Skeletal muscle satellite cell (primary cell): ENCODE measurements around the gene KLF6. TPM values are rescaled to one million over a fixed set of nuclear protein-coding genes. Genes with fewer than 3 reads are reported as not detected.

ENCODE experiments used
- H3K27me3 ChIP-seq: 2 replicates; pipeline ENCODE4 v1.7.0; 2013; ENCODE audit warnings: low read length; ENCODE audit not compliant: control insufficient read depth, insufficient read depth
- H3K36me3 ChIP-seq: 2 replicates; pipeline ENCODE4 v1.7.0; 2013; ENCODE audit warnings: mild to moderate bottlenecking, control low read depth, low read length; ENCODE audit not compliant: insufficient read depth
- H3K4me1 ChIP-seq: 2 replicates; pipeline ENCODE4 v1.7.0; 2013; ENCODE audit warnings: low read length; ENCODE audit not compliant: control insufficient read depth, insufficient read depth
- H3K4me2 ChIP-seq: 2 replicates; pipeline ENCODE4 v1.7.0; 2013; ENCODE audit warnings: mild to moderate bottlenecking, low read length
- H3K4me3 ChIP-seq: 2 replicates; pipeline ENCODE4 v1.7.0; 2013; ENCODE audit warnings: low read length
- H3K9ac ChIP-seq: 2 replicates; pipeline ENCODE4 v1.7.0; 2013; ENCODE audit warnings: mild to moderate bottlenecking, low read depth, low read length, moderate library complexity
- H3K9me3 ChIP-seq: replicated peaks from 2 replicates; pipeline ENCODE4 v1.7.0; 2013; ENCODE audit warnings: mild to moderate bottlenecking, control low read depth, low read length
- total RNA-seq: library from RNA; depleted of rRNA; stranded (reverse); fragments of >200 nt; gene quantifications from 2 replicates; pipeline ENCODE4 v1.2.3, GENCODE V29; 2012; rRNA removed

KLF6 gene
- total RNA-seq, result 40.1 and 64.7 TPM in 2 replicates

DNA sequence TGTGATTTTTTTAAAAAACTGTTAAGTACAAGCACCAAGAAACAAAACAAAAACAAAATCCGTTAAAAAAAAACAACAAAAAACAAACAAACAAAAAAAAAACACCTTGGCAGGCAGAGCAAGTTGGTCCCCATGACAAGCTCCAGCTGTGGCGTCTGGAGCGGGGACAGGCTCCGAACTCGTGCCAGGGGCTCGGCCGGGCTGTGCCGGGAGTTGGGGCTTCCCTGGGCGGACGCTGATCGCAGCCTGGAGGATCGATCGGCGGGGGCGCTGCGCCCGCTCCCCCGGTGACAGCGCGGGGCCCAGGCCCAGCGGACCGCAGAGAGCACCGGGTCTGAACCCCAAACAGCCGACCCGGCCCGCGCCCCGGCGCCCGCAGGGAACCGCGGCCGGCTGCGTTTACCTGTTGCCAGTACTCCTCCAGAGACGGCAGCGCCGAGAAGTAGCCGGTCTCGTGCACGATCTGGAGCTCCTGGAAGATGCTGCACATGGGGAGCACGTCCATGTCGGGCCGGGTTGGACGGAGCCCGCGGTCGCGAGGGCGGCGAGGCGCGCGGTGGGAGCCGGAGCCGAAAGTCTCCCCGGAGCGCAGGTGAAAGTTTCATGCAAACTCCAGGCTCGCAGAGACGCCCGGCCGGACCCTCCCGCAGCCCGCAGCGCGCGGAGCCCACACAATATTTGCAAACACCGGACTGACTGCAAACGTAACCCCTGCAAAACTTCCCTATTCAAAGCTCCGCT, at the start of gene KLF6:
Gene KLF6 (minus strand): TSS at position 700 of the 741 bp plus-strand sequence. CDS start 195 bp downstream, at position 505.
- Histone ChIP-seq H3K9ac (peak within 1 kb of the TSS; percentile 98), H3K4me2 (peak within 1 kb of the TSS; percentile 92), H3K36me3 (peaks cover 52% of the 10 kb centered on the region), H3K4me1 (peaks cover 20% of the 10 kb centered on the region), H3K9me3 (no peaks in the 10 kb centered on the region), H3K4me3 (peak within 1 kb of the TSS; percentile 80), H3K27me3 (no peaks in the 10 kb centered on the region)

DNA sequence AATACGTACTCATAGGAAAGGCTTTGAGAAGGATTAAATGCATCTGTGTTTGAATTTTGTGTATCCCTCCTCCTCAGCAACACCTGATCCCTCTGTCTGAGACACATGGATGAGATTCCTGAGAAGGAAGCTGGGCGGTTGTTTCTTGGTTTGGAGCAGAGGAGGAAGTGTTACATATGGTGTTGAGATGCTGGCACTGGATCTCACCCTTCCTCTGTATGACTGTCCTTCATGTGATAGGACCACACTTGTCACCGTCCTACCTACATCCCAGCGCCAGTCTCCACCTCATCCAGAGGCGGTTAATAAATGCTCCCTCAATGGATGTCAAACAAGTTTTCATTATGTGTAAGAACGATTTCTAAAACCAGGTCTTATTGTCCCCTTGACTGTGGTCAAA, 49.4 kb upstream of the KLF6 start:
- H3K4me3 ChIP-seq, result no peak overlapping the region
- no peak overlapping the region for H3K9ac ChIP-seq
- no peak overlapping the region for H3K4me2 ChIP-seq
- H3K4me1 ChIP-seq, result peaks cover 19% of the 10 kb centered on the region
- H3K36me3 ChIP-seq, result no peaks in the 10 kb centered on the region
- H3K27me3 ChIP-seq, result no peaks in the 10 kb centered on the region
- no peaks in the 10 kb centered on the region for H3K9me3 ChIP-seq

DNA sequence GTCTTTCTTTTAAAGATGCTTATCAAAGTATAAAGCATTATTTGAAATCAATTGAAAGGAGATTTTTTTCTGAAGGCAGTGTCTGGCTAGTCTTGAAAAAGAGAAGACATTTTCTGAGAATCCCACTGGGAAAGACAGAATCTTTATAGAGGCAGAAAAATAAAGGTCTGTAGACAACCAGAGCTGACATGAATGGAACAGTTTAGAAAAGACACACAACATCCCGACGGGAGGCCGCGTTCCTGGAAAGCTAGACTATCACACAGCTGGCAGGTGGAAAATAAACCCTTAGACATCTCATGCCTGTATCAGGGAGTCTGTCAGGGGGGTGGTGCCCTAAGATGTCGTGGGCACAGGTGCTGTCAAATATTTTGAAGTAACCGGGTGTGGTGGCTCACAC, 48.0 kb upstream of the KLF6 start:
- no peak overlapping the region for H3K4me3 ChIP-seq

DNA sequence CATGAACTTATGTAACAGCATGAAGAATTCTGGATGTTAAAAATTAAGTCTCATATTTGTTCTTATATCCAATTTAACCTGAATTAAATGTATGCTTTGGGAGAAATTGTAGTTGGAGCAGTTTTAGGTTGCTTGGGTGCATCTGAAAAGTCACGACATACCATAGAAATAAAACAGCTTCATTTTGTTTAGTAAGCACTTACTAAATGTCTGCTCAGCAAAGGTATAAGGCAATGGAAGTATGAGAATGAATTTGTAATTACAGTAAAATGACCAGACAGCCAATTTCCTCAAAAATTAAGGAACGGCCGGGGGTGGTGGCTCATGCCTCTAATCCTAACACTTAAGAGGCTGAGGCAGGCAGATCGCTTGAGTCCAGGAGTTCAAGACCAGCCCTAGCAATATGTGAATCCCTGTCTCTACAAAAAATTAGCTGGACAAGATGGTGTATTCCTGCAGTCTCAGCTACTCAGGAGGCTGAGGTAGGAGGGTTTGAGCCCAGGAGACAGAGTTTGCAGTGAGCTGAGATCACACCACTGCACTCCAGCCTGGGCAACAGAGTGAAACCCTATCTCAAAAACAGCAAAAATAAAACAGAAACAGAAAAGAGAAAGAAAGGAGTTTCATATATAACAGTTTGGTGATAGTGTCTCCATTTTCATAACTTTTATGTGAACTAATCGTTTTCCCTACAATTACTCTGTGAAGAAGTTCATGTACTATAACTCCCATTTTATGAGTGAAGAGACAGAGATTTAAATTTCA, 47.2 kb upstream of the KLF6 start:
- Histone ChIP-seq H3K4me1 (peaks cover 32% of the 10 kb centered on the region), H3K4me3 (no peak overlapping the region), H3K36me3 (no peaks in the 10 kb centered on the region)

More for the DNA sequence above, 48.0 kb upstream of the KLF6 start:
- Histone ChIP-seq H3K36me3 (no peaks in the 10 kb centered on the region), H3K4me1 (peaks cover 30% of the 10 kb centered on the region), H3K27me3 (no peaks in the 10 kb centered on the region), H3K9me3 (no peaks in the 10 kb centered on the region), H3K9ac (no peak overlapping the region), H3K4me2 (no peak overlapping the region)

DNA sequence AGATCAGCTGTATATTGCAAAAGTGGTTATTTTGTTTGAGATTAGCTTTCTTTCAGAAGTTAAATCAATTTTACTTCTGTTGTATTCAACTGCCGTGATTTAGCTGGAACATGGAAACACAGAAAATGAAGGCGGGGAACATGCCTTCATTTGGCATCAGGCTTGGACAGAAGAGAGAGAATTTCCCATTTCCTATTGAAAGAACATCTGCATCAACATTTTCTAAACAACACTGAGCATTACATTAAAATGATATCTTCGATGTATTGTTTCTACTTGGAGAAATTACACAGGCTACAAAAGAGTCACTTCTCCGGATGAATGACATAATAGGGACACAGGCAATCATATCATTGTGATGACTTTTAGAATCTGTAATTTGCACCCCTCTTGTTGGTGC, 46.6 kb upstream of the KLF6 start:
- Histone ChIP-seq H3K36me3 (no peaks in the 10 kb centered on the region), H3K4me3 (no peak overlapping the region), H3K9ac (no peak overlapping the region)

More for the DNA sequence above, 47.2 kb upstream of the KLF6 start:
- H3K9ac ChIP-seq, result no peak overlapping the region
- H3K4me2 ChIP-seq, result no peak overlapping the region
- H3K27me3 ChIP-seq, result no peaks in the 10 kb centered on the region
- H3K9me3 ChIP-seq, result no peaks in the 10 kb centered on the region

DNA sequence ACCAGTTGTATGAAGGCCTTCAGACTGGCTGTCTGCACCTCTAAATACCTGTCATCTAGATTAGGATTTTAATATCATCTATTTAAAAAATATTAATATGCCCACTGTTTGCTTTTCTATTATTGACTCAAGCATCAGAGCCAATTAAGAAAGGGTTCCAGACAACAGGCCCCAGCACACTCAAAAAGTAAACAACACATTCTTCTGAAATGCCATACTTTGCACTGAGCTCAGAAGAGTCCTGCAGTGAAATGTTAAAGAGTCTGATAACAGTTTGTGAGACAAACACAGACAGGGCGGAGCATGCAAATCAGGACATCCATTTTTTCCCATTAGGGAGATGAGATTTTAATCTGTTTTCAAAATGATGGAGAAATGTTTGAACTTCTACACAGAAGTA, 45.9 kb upstream of the KLF6 start:
- no peak overlapping the region for H3K4me2 ChIP-seq
- H3K4me1 ChIP-seq, result peaks cover 42% of the 10 kb centered on the region
- H3K9me3 ChIP-seq, result no peaks in the 10 kb centered on the region
- no peak overlapping the region for H3K4me3 ChIP-seq
- no peak overlapping the region for H3K9ac ChIP-seq
- no peaks in the 10 kb centered on the region for H3K36me3 ChIP-seq
- no peaks in the 10 kb centered on the region for H3K27me3 ChIP-seq

More for the DNA sequence above, 46.6 kb upstream of the KLF6 start:
- peaks cover 36% of the 10 kb centered on the region for H3K4me1 ChIP-seq
- no peaks in the 10 kb centered on the region for H3K9me3 ChIP-seq
- no peaks in the 10 kb centered on the region for H3K27me3 ChIP-seq
- H3K4me2 ChIP-seq, result no peak overlapping the region

DNA sequence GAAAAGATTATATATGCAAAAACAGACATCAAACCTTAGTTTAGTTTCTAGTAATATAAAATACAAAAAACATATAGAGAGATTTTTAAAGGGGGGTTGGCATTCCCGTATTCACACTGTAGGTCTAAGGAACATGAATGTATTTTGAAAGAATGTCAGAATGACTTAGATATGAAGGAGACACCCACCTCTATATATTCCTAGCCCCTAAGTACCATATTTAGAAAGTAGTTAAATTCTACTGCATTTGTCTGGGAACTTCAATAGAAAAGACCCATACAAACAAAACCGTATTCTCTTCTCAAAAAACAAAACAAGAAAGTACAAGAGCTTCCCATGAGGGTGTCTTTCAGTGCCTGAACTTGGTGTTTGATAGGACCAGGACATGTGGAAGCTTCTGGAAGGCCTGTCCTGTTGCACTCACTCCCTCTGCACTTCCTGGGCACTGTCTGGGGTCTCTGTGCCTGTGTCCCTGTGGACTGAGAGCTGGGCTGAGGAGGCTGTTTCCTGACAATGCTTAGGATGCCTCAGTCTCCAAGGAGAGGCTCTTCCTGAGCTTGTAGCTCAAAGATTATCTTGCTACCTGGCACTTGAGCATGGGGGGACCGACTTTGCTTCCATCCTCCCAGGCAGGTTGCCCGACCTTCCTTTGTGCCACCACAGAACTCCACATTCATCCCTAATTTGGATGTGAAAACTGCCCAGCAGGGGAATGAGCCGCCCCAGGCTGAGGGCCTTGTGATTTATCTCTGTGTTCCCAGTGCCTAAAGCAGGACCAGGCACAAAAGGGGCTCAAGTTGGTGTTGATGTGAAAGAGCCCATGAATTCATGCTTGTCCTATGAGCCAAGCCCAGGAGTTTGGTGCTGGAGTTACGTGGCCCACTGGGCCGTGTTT, 44.4 kb upstream of the KLF6 start:
- H3K4me2 ChIP-seq, result peak overlapping the region; percentile 76
- H3K36me3 ChIP-seq, result no peaks in the 10 kb centered on the region
- no peaks in the 10 kb centered on the region for H3K9me3 ChIP-seq
- peaks cover 56% of the 10 kb centered on the region for H3K4me1 ChIP-seq
- H3K27me3 ChIP-seq, result no peaks in the 10 kb centered on the region
- peak overlapping the region; percentile 58 for H3K4me3 ChIP-seq
- peak overlapping the region; percentile 83 for H3K9ac ChIP-seq

DNA sequence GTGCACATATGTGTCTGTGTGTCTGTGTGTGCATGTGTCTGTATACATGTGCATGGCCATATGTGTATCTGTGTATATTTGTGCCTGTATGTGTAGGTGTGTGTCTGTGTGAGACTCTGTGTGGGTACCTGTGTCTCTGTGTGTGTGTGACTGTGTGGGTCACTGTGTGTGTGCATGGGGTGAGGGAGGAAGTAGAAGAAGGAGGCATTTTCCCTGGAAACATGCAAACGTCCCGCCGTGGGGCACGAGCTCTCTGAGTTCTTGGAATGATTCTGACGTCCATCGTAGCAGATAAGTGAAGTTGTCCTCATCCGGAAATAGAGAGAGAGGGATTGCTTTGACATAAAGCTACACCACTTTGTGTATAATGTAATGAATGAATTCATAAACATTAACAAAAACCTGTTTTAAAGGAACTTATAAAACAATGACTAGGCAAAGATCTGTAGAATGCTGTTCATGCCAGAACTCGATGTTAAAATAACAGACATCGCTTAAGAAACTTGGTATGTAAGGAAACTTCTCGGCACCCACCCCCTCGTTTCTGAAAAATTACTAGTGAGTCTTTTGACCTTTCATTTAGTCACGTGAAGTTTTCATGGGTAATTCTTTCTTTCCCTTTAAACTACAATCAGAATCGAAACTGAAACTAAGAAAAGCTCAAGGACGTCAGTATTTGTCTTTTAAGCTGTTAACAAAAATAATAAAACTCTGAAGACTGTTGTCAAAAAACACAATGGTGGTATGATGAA, 43.6 kb upstream of the KLF6 start:
- H3K27me3 ChIP-seq, result no peaks in the 10 kb centered on the region
- no peaks in the 10 kb centered on the region for H3K9me3 ChIP-seq
- H3K36me3 ChIP-seq, result no peaks in the 10 kb centered on the region
- peak overlapping the region; percentile 76 for H3K4me2 ChIP-seq
- peaks cover 56% of the 10 kb centered on the region for H3K4me1 ChIP-seq
- H3K9ac ChIP-seq, result peak overlapping the region; percentile 83
- peak overlapping the region; percentile 58 for H3K4me3 ChIP-seq

DNA sequence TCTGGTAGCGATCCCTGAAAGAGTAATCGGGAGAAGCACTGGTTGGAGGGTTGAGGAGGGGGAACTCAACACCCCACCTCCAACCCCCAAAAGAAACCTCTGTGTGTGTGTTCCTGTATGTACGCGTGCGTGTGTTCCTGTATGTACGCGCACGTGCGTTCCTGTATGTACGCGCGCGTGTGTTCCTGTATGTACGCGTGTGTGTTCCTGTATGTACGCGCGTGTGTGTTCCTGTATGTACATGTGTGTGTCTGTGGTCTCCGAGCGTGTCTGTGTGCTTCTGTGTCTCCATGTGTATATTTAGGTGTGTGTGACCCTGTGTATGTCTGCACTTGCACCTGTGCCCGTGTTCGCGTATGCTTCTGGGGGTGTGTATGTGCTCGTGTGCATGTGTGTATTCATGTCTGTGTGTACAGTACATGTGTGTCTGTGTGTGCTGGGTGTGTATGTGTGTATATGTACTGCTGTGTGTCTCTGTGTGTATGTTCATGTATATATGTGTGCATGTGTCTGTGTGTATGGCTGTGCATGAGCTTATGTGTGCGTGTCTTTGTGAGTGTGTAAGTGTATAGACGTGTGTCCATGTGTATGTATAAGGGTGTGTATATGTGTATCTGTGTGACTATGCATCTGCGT, 42.9 kb upstream of the KLF6 start:
- H3K4me3 ChIP-seq, result peak overlapping the region; percentile 58
- H3K9me3 ChIP-seq, result no peaks in the 10 kb centered on the region
- H3K4me1 ChIP-seq, result peaks cover 56% of the 10 kb centered on the region
- H3K9ac ChIP-seq, result peak overlapping the region; percentile 83
- H3K27me3 ChIP-seq, result no peaks in the 10 kb centered on the region
- peak overlapping the region; percentile 76 for H3K4me2 ChIP-seq
- H3K36me3 ChIP-seq, result no peaks in the 10 kb centered on the region

DNA sequence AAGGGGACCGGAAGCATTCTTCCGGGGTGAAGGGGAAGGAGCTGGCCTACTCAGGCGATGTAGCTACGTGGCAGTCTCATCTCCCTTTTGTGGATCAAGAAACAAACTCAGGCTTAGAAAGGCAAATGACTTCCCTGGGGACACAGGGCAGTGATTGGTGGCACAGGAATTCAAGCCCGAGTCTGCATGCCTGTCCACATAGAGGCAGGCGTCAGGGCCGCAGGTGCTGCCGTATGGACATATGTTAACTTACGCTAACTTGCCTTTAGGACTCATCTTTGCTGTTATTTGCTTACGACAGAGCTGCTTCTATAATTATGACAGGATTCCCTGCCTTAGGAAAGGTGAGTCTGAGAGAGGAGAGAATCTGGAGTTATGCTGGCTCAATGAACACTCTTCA, 42.3 kb upstream of the KLF6 start:
- Histone ChIP-seq H3K4me1 (peaks cover 56% of the 10 kb centered on the region), H3K27me3 (no peaks in the 10 kb centered on the region), H3K4me3 (no peak overlapping the region), H3K4me2 (no peak overlapping the region), H3K9ac (no peak overlapping the region), H3K9me3 (no peaks in the 10 kb centered on the region), H3K36me3 (no peaks in the 10 kb centered on the region)
